Stimulated activated CD4-positive, alpha-beta T cell treated with anti-CD3 and anti-CD28 coated beads, Interleukin-12 subunit alpha, Interleukin-12 subunit beta, amount 100 ng/mL, for 48 hours (primary cell): ENCODE data around the gene CNTN2.

Source experiments
- DNase-seq, 3 donors: peaks; one replicate each; pipeline ENCODE4 v3.0.0-alpha.2; 2020; ENCODE audit warnings: low read depth in 2 of 3, low spot score in 1 of 3

Gene CNTN2

DNA sequence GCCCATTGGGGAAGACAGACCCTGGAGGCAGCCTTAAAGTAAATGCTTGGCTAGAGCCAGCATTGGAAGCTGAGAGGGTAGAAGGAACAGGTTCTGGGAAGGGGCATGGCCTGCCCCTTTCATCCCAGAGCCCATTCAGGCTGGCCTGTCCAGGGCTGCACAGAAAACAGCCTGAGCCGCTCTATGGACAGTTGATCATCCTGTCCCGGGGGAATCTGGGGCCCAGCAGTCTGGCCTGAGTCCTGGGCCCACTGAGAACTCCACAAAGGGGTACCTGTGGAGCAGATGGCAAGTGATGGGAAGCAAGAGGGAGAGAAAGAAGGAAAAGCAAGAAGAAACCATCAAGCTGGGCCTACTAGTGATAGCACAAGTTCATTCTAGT, 28.0 kb downstream of the CNTN2 start:
- DNase-seq: no peak

DNA sequence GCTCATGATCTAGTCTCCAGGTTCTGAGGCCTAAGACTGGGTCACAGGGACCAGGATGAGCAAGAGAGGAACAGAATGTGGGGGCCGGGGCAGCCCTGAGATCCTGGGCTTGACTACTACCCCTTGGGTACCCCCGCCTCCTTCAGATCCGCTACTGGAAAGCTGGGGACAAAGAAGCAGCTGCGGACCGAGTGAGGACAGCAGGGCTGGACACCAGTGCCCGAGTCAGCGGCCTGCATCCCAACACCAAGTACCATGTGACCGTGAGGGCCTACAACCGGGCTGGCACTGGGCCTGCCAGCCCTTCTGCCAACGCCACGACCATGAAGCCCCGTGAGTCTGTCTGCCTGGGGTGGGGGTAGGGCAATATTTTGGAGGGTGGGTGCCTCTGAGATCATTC, 28.8 kb downstream of the CNTN2 start:
- no peak for DNase-seq

DNA sequence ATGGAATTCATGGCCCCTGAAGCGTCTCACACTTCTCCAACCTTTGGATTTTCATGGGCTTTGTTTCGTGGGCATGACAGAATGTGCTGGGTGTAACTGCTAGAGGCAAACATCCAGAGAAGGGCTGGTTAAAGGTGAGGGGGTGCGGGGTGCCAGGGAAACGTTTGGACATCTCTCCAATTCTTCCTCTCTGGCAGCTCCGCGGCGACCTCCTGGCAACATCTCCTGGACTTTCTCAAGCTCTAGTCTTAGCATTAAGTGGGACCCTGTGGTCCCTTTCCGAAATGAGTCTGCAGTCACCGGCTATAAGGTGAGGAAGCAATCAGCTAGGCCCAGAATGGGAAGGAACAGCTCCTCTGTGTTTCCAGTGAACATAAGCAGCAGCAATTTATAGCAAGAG, 29.3 kb downstream of the CNTN2 start:
- no peak for DNase-seq

DNA sequence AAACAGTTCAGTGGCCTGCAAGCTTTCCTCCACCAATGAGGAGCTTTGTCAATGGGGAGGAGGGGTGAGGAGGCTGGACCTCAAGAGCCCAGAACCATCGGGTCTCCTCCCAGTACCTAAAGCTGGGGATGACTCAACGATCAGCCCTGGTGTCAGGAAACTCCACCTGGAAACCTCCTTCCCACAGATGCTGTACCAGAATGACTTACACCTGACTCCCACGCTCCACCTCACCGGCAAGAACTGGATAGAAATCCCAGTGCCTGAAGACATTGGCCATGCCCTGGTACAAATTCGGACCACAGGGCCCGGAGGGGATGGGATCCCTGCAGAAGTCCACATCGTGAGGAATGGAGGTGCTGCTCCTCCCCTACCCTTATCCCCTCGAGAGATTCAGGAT, 29.9 kb downstream of the CNTN2 start:
- DNase-seq: no peak

DNA sequence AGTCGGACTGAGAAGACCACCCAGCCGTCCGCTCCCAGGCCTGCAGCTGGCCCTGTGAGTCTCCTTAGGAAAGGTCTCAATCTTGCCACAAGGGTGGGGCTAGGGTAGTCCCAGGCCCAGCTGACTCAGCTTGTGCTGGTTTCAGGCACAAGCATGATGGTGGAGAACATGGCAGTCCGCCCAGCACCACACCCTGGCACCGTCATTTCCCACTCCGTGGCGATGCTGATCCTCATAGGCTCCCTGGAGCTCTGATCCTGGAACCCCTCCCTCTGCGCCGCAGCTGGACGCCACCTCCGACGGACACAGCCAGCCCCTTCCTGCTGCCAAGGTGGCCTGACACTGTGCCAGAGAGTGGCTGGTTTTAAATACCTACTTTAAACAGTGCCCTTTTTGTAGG, 30.5 kb downstream of the CNTN2 start:
- DNase-seq: no peak

DNA sequence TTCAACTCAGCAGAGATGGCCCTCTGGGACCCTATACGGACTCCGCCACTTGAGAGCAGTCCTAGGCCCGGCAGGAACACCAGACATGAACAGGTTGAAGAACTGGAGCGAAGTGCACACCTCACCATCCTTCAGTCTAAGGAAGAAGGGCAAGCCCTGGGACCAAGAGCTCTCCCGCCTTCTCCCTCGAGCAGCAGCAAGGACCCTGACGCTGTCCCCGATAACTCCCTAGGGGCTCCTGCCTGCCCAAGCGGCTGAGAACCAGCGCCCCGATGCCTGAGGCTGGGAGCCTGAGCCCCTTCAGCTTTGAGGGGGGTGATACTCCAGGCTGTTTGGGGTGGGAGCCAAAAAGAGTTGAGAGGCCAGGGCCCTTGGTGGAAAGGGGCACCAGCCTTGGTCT, 31.1 kb downstream of the CNTN2 start:
- no peak for DNase-seq

DNA sequence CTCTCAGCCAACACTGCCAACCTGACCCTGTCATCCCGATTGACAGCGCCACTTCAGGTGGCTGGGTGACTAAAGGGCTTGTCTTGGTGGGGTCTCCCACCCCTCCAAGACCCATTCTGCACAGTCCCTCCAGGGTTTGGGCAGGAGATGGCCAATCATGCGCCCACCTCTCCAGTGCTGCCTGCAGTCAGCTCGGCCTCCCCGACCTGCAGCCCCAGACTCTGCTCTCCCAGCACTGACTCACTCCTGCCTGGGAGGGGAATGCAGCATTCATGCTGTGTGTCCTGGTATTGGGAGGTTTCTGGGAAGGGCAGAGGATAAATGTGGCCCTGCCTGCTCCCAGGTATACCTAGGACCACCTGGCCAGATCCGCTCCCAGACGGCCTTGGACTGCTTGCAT, 31.5 kb downstream of the CNTN2 start:
- DNase-seq: no peak

DNA sequence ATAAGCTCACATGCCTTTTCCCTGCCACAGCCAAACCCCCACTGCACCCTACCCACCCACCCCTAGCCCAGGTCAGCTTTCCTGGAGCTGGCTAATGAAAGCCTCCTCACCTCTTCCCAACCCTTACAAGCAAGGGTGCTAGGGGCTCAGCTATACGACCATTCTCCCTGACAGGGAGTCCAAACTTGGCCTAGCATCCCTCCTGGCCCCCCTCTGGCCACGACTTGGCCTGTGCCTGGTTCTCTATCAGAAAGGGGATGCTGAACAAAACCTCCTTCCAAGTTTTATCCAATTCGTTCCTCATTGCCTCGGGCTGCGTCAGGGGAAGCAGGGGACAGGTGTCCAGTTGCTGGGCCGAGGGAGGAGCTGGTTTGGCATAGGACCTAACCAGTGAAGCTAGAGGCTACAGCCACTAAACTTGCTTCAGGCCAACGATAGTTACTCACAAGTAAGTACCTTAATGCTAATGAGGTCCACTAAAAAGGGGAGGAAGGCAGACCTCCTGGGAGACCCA, 32.7 kb downstream of the CNTN2 start:
- DNase-seq: no peak

DNA sequence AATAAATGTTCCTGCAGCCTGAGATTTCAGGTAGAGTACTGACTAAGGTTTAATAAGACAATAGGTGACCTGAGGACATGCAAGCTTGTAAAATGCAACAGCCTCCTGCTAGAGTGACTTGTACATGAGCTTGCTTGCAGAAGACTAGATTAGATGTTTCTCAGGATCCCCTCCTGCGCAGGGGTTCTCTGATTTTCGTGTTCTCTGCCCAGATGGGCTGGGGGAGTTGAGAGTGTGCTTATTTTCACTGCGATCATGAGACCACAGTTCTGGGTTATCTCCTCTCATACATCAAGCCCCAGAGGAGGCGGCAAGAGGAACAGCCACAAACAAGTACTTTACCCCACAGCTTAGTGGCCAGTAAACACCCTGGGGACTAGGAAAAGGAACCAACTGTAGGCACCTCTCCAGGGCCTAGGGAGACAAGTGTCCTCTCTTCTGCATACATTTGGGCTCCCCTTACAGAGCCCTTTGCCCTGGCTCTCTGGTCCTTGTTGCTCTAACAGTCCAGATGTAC, 33.3 kb downstream of the CNTN2 start:
- no peak for DNase-seq

DNA sequence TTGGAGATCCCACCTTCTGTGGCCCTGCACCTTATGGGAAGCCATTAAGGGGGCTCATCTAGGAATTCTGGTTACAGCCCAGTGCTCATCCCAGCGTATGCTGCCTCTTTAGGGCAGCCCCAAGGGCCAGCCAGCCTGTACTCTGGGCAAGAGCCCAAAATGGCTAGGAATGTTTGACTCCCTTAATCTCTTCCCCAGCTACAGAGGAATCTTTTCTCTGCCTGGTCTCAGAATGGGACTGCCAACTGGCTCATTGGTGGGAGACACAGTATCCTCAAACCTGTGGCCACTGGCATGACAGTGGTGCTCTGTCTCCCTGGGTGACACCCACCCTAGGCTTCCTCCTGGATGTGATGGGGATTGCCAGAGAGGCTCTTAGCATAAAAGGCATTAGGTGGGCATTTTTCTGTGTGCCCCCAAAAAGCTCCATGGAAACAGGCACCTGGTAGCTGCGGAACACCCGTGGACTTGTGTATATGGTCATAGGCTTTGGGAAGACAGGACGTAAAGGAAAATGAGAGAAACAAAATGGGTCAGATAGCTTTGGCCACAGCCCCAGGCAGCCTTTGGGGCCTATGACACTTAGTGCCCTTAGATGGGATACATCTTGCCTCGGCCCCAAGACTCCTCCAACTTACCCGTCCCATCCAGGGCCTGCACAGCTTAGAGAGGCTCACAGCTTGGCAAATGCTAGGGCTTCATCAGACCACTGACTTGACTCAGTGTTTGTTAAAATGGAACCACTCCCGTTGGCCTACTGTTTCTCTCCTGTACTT, 34.3 kb downstream of the CNTN2 start:
- no peak for DNase-seq

DNA sequence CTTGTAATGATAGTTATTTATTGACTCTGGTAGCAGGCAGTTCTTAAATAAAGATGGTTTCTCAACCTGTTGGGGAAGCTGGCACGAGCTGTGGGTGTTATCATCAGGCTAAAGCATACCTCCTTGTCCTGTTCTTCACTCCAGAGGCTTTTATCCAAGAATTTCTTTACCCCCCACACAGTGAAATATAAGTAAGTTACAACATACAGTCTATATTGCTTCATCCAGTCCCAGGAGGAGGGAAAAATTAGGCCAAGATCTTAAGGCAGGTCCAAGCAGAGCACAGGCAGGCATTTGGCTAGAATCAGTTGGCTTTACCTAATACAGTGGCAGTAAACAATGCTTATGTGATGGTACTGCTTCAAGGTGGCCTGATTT, 34.9 kb downstream of the CNTN2 start:
- no peak for DNase-seq

DNA sequence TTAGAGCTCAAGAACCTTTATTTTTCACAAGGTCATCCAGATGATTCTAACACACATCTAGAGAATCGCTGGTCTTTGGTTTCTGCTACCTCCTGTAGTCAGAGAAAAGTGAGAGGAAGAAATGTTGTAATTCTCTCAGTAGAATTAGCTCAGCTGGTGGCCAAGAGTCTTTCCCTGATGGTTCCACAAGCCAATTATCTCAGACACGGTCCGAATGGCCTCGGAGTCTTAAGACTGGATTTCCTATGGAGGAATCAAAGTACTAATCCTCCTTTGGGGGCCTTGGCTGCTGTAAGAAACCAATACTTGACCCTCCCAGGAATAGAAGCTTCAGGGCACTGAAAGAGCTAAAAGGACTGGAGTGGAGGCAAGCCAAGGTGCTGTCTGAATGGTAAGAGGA, 39.4 kb downstream of the CNTN2 start:
- no peak for DNase-seq

DNA sequence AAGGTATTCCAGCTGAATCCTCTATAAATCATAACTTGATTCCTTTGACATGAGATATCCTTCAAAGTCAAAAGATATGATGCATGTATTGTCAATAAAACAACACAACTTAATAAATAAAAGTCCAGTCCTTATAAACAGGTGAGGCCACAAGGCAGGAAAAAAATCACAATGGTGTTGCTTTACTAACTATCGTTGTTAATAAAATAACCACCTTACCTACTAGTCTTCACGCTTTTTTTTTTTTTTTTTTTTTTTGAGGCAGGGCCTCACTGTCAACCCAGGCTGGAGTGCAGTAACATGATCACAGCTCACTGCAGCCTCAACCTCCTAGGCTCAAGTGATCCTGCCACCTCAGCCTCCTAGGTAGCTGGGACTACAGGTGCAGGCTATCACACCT, 41.3 kb downstream of the CNTN2 start, which contains the start of gene TMEM81:
TSS of gene TMEM81 (minus strand) at position 101 of the 400 bp plus-strand sequence. CDS start 140 bp downstream, outside the sequence.
- DNase-seq: no peak

DNA sequence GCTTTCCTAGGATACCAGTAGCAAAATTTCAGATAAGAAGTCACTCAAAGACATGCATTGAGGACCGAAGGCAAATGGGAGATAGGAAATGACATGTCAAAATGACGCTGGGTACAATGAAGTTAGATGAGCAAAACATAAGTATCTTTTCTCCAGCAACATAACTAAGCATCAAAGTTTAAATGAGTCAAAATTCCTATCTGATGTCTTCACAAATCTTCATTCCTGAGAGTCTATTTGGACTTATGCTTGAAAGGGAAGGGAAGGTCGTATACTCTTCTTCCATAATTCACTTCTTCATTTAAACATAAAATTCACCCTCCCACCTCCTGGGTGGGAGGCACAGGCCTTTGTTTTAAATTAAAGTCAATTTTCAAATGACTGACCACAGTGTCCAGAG, 45.3 kb downstream of the CNTN2 start:
- no peak for DNase-seq

DNA sequence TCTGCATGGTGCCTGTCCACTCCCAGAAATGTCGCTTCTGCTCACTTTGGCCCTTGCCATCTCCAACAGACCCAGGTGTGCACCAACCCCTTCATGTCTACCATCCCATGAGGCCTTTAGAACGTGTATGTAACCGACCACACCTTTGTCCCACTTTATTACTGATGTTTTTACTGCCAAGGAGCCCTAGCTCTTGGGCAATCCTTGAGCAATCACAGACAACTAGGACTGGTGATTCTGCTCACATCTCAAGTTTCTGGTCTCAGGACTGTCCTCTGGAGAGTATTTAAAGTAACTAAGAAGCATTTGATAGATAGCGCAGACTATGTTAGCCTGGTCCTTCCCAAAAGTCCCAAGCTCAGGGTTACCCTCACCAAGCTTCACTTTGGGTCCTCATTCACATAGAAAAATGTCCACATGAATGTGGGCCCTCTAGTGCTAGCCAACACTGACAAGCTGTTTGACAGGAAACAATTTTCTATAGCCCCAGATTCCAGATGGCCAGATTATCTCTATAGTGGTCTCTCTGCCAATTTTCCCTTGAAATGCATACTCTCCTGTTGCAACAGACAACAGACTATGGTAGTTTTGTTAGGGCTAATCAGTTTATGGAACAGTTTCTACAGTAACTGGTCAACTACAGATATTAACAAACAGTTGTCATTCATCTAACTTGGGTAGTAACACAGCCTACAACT, 48.2 kb downstream of the CNTN2 start:
- DNase-seq: no peak

DNA sequence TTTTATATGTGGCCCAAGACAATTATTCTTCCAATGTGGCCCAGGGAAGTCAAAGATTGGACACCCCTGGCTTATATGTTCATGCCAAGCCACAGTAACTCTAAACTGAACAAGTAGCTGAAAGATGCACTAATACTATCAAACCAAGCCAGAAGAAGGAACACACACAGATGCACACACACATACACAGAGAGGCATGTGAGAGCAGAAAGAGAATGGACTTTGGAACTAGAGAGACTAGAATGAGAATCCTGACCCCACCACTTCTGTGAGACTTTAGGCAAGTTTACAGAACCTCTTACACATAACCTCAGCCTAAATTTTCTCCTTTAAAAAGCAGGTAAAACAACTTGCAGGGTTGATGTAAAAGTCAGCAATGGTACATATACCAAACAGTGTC, 52.4 kb downstream of the CNTN2 start:
- DNase-seq: no peak

DNA sequence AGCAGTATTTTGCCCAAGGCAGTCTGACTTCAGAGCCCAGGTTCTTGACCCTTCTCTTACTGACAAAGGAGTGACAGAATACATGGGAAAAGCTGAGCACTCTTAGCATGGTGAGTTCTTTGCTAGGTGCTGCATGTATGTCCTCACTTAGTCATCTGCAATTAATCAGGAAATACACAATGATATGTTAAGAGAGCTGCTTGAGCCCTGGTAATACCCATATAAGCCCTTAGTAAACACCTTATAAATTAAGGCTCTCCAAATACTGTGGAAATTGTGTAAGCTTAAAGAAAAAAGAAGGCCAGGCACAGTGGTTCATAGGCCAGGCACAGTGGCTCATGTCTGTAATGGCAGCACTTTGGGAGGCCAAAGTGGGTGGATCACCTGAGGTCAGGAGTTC, 55.2 kb downstream of the CNTN2 start:
- no peak for DNase-seq

DNA sequence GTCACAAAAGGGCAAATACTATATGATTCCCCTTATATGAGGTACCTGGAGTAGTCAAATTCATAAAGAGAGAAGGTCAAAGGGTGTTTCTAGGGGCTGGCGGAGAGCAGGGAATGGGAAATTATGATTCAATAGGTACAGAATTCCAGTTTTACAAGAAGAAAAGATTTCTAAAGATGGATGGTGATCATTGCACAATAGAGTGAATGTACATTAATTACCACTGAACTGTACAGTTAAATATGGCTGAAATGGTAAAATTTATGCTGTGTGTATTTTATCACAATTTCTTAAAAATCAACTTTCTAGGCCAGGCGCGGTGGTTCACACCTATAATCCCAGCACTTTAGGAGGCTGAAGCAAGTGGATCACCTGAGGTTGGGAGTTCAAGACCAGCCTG, 59.4 kb downstream of the CNTN2 start:
- DNase-seq: no peak

DNA sequence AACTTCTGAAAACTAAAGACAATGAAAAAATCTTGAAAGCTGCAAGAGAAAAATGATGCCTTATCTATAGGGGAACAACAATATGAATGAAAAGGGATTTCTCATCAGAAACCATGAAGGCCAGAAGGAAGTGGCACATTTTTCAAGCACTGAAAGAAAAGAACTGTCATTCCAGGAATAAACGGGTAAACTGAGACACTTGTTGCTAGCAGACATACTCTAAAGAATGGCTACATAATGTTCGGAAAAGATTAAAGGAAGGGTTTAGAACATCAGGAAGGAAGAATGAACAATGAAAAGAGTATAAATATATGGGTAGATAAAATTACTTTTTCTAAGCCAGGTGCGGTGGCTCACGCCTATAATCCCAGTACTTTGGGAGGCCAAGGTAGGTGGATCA, 64.3 kb downstream of the CNTN2 start:
- no peak for DNase-seq

DNA sequence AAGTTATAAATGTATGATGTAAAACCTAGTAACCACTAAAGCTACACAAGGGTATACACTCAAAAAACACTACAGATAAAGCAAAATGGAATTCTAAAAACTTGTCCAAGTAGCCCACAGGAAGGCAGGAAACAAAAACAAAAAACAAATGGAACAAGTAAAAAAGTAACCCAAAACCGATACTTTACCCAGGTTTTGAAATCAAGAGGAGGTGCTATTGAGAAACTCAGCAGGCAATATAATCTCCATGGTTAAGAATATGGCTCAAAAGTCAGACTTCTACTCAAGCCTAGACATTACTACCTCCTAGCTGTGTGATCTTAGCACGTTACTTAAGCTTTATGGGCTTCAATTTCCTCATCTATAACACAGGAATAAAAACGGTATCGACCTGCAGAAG, 65.5 kb downstream of the CNTN2 start:
- no peak for DNase-seq

DNA sequence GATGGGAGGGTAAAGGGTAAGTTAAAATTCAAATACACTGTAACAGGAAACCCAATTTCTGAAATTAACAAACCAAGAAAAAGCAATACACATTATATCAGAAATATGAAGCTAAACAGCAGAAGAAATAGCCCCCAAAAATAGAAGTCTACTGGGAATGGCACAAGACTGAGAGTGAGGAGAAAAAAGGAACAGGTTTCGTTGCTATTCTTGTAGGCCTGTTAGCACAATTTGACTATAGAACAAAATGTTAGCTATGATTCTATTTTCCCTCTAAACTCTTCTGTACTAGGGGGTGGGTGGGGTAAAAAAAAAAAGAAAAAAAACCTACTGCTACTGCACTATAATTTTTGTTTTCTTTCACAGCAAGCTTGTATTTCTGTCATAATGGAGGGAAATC, 66.3 kb downstream of the CNTN2 start:
- no peak for DNase-seq

DNA sequence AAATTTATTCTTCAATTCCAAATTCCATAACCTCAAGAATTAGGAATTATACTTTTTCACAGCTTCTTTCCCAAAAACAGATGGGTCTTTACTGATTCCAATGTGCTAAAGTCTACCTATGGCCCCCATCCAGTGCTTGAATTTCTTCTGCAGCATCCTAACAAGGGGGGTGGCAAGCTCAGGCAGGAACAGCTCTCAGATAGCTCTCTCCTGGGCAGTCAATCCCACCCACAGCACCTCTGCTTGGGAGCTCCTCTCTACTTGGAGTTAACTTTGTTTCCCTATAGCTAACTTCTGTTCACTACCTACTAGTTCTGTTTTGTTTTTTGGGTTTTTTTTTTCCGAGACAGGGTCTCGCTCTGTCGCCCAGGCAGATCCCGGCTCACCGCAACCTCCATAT, 66.7 kb downstream of the CNTN2 start:
- DNase-seq: no peak

DNA sequence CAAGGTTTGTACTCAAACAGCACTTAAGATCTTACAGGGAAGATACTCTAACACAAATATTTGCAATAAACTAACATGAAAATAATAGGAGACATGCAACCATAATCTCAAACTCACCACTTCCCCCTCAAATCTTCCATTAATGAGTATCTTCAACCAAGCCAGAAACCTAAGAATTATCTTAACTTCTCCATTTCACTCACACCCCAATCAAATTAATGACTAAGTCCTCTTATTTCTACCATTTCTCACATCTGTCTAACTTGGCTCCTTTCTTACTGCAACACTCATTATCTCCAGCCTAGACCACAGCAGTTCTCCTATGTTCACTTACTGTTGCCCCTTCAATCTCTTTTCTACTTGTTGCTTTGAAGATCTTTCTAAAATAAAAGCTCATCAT, 68.3 kb downstream of the CNTN2 start:
- DNase-seq: no peak
